ENCODE results near the gene ASIC2. TPM values are rescaled to one million over a fixed set of nuclear protein-coding genes. Genes with fewer than 3 reads are reported as not detected.

Gene ASIC2
- total and polyA plus RNA-seq, 2 experiments from 2014 or later = 0.52 to 2.8 TPM

- TF ChIP-seq, protein P1, sequence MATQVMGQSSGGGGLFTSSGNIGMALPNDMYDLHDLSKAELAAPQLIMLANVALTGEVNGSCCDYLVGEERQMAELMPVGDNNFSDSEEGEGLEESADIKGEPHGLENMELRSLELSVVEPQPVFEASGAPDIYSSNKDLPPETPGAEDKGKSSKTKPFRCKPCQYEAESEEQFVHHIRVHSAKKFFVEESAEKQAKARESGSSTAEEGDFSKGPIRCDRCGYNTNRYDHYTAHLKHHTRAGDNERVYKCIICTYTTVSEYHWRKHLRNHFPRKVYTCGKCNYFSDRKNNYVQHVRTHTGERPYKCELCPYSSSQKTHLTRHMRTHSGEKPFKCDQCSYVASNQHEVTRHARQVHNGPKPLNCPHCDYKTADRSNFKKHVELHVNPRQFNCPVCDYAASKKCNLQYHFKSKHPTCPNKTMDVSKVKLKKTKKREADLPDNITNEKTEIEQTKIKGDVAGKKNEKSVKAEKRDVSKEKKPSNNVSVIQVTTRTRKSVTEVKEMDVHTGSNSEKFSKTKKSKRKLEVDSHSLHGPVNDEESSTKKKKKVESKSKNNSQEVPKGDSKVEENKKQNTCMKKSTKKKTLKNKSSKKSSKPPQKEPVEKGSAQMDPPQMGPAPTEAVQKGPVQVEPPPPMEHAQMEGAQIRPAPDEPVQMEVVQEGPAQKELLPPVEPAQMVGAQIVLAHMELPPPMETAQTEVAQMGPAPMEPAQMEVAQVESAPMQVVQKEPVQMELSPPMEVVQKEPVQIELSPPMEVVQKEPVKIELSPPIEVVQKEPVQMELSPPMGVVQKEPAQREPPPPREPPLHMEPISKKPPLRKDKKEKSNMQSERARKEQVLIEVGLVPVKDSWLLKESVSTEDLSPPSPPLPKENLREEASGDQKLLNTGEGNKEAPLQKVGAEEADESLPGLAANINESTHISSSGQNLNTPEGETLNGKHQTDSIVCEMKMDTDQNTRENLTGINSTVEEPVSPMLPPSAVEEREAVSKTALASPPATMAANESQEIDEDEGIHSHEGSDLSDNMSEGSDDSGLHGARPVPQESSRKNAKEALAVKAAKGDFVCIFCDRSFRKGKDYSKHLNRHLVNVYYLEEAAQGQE (IDR thresholded peaks at IDR 0.05; ENCODE audit: unreplicated experiment) = no peak
- TF ChIP-seq ZNF331 (CRISPR knock-in tag; IDR thresholded peaks at IDR 0.05; ENCODE audit: low read depth) (no peak), CREB1 (CRISPR knock-in tag; IDR thresholded peaks at IDR 0.05; ENCODE audit: low read depth) (no peak), ETS1 (IDR thresholded peaks at IDR 0.05) (no peak), STAT1 (IDR thresholded peaks at IDR 0.05; ENCODE audit: unreplicated experiment) (no peak)
- TF ChIP-seq, protein P2, sequence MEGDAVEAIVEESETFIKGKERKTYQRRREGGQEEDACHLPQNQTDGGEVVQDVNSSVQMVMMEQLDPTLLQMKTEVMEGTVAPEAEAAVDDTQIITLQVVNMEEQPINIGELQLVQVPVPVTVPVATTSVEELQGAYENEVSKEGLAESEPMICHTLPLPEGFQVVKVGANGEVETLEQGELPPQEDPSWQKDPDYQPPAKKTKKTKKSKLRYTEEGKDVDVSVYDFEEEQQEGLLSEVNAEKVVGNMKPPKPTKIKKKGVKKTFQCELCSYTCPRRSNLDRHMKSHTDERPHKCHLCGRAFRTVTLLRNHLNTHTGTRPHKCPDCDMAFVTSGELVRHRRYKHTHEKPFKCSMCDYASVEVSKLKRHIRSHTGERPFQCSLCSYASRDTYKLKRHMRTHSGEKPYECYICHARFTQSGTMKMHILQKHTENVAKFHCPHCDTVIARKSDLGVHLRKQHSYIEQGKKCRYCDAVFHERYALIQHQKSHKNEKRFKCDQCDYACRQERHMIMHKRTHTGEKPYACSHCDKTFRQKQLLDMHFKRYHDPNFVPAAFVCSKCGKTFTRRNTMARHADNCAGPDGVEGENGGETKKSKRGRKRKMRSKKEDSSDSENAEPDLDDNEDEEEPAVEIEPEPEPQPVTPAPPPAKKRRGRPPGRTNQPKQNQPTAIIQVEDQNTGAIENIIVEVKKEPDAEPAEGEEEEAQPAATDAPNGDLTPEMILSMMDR (conservative IDR thresholded peaks at IDR 0.05; ENCODE audit: low read depth in 2 of 2) = no peak
Measured at GRCh38 chr17:33266611-33267010, 26.5 kb downstream of the ASIC2 start (continued).

DNA sequence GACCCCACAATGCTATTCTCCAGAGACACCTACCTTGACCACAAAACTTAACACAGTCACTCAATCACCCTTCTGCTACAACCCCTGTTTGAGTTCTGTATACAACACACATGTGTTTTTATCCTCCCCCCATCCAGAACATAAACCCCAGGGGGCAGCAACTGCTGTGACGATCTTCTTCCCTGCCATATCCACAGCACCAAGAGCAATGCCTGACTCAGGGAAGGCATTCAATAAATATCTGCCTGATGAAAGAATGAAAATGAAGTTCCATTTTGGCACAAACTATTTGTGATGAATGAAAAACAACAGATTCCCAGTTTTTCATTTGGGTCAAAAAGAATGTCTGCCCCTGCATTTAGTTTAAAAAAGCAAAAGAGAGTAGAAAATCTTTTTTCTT, 27.0 kb downstream of the ASIC2 start:
- Mint-ChIP-seq H3K36me3 (ENCODE audit: low read depth) (no peaks in the 10 kb centered on the region), H3K9me3 (no peaks in the 10 kb centered on the region), H3K4me1 (peaks cover 8% of the 10 kb centered on the region), H3K4me3 (no peak overlapping the region), H3K27ac (no peak overlapping the region), H3K27me3 (ENCODE audit: insufficient read depth, low read depth, poor library complexity) (no peaks in the 10 kb centered on the region)
- Histone ChIP-seq H3K9me2 (ENCODE audit: insufficient read depth) (no peaks in the 10 kb centered on the region), H3K36me3 (ENCODE audit: insufficient read depth) (no peaks in the 10 kb centered on the region), H3K79me2 (replicated peaks; ENCODE audit: insufficient read depth) (no peaks in the 10 kb centered on the region), H3K4me3 (no peak overlapping the region), H2AFZ (no peak overlapping the region), H3K4me2 (no peak overlapping the region), H3K27me3 (ENCODE audit: insufficient read depth) (no peaks in the 10 kb centered on the region), H3F3A (replicated peaks; ENCODE audit: low read depth) (no peaks in the 10 kb centered on the region), H3K27ac (ENCODE audit: low read depth) (no peak overlapping the region), H3K4me1 (ENCODE audit: insufficient read depth) (0 out of 2 replicates have a peak, but pooled peaks cover 3% of the 10 kb centered on the region), H4K20me1 (replicated peaks; ENCODE audit: insufficient read depth) (no peaks in the 10 kb centered on the region; the same call in 1 of the 2 replicates)
- no peak for ATAC-seq
- no peak for DNase-seq (ENCODE audit: low spot score)
- TF ChIP-seq EZH2 (IDR thresholded peaks at IDR 0.05; ENCODE audit: low read depth, unreplicated experiment) (no peak), ZNF114 (CRISPR knock-in tag; IDR thresholded peaks at IDR 0.05) (no peak), STAT1 (IDR thresholded peaks at IDR 0.05; ENCODE audit: unreplicated experiment) (no peak), ETS1 (IDR thresholded peaks at IDR 0.05) (no peak), ZNF331 (CRISPR knock-in tag; IDR thresholded peaks at IDR 0.05; ENCODE audit: low read depth) (no peak), NANOG (IDR thresholded peaks at IDR 0.05; ENCODE audit: borderline replicate concordance) (no peak), CREB1 (CRISPR knock-in tag; IDR thresholded peaks at IDR 0.05; ENCODE audit: low read depth) (no peak), EZH2phosphoT487 (IDR thresholded peaks at IDR 0.05; ENCODE audit: unreplicated experiment) (no peak), POLR2AphosphoS5 (IDR thresholded peaks at IDR 0.05; ENCODE audit: low read depth) (no peak)
- TF ChIP-seq, protein P2 (conservative IDR thresholded peaks at IDR 0.05; ENCODE audit: low read depth in 2 of 2) = no peak
